HPDE6-E6E7 (cell line): Measurements from ENCODE around the gene LYRM4.
A peak's percentile ranks its signal among the peaks of the same experiment; 100 is the strongest.

Experiments
- DNase-seq: peaks from one replicate; pipeline ENCODE4 v3.0.0; 2011; ENCODE audit warnings: missing footprints; ENCODE audit errors: extremely low spot score

The LYRM4 gene

DNA sequence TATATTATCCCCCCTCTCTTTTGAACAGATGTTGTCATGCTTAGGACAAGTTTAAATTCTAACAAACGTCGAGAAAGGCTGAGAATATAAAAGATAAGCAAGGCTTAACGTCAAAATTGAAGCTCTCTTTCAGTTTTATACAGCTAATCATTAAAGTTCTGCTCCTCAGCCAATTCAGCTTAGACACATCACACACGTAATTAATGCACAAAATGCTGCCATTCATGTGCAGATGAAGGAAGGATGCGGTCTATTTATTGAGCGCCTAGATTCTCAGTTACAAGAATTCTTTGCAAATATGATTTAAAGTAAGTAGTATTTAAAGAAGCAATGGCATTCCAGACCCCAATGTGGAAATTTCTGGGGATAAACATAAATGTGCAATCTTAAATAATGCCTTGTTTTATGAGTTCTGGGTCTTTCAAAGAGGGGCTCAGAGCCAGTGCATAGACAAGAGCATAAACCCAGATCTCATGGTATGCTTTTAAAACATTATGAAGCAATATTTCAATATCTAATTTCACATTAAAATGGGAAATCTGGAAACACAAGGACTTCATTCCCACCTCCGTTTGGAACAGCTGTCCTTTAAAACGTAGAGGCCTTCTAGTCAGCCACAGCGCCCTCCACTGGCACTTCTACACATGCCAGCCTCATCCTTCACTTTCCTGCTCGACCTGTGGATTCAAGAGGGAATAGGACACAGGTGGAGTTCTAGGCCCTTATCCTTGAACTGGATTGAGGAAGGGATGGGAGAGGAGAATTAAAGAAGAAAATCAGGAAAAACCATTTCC, 85.8 kb downstream of the LYRM4 start:
- no peak for DNase-seq

DNA sequence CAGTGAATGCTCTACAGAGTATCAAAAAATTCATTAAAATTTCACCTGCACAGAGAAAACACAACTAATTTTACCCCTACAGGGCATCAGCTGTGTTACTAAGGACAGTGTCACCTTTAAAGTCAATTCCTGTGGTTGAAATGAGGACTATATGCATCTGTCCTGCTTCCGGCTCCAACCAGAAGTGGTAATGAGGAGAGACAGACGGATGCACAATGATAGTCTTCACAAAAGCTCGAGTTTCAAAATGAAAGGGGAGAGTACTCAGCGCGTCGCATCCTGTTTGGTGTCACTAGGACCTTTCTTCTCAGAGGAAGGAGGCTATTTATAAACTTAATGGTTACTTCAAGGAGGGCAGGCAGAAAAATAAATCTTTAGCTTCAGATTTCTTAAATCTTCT, 86.5 kb downstream of the LYRM4 start:
- DNase-seq = no peak

DNA sequence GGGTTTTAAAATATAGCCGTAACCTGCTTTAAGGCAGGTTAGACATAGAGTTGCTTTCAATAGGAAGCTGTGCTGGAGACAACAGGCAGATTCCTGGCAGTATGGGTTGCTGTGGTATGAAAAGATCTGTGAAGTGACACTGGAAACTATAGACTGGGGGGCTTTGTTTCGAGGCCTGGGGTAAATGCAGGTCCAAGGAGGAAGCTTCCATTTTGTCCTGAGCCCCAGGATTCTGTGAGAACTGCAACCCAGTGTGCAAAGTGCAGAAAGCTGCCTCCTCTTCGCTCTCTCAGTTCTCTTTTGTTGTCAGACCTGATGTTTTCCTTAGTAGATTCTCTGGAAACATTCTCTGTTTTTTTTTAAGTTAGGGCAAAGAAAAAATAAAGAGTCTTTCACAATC, 86.9 kb downstream of the LYRM4 start:
- no peak for DNase-seq

GRCh38 chr6:5172897-5173474, 87.8 kb downstream of the LYRM4 start:
- no peak for DNase-seq

GRCh38 chr6:5172041-5172653, 88.6 kb downstream of the LYRM4 start:
- DNase-seq = no peak

DNA sequence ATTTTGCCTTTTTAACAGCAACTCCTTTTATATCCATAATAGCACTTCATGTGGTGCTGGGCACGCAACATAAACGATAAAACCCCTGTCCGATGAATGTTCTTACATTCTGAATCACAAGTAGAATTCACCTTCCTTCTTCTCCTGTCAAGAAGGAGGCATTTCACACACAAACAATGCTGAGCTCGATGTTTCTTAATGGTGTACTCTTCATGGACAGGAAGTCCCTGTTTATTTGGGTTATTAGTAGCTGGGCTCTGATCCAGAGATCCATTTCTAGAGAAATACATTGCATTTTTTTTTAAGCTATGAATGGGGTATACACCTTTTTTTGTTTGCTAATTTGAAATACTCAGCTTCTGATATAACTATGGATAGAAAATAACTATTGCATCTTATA, 93.2 kb downstream of the LYRM4 start:
- DNase-seq = no peak

DNA sequence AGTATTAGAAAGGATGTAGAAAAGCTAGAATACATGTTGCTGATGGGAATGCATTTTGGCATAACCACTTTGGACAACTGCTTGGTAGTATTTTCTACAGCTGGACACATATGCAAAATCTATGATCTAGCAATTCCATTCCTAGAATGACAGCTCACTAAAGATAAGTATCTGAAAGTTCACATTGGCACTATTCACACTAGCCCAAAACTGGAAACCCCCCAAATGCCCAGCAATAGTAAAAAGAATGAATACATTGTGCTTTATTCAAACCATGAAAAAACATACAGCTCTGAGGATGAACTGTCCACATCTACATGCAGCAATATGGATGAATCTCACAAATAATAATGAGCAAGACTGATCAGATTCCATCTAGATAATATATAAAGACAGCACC, 96.7 kb downstream of the LYRM4 start:
- no peak for DNase-seq

- DNase-seq = no peak
Observed at GRCh38 chr6:5163247-5163646, 97.5 kb downstream of the LYRM4 start.

- no peak for DNase-seq
Observed at GRCh38 chr6:5162355-5162754, 98.4 kb downstream of the LYRM4 start.

DNA sequence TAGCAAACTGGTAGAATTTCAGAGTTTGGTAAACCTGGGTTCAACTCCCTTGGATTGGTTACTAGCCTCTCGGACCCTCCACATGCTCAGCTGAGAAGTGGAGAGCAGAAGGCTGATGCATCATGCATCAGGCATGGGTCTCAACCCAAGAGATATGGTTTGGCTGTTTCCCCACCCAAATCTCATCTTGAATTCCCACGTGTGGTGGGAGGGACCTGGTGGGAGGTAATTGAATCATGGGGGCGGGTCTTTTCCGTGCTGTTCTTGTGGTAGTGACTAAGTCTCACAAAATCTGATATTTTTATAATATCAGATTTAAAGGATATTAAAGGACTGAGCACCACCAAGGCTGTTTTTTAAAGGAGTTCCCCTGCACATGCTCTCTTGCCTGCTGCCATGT, 100.5 kb downstream of the LYRM4 start:
- no peak for DNase-seq

DNA sequence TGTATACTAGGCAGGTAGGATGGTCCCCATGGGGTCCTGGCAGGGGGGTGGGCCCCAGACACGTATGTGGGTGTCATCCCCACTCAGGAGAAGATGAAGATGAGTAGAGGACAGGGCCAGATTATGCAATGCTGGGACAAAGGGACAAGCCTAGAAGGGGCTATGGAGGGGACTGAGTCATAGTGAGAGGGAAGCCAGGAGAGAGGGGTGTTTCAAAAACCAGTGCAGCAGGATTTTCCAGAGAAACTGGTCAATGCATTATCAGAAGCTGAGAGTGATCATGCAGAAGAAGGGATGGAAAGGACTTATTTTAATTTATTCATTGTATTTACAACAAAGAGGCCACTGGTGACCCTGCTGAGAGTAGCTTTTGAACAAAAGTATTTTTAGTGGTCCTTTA, 101.6 kb downstream of the LYRM4 start:
- DNase-seq = peak; percentile 42

DNA sequence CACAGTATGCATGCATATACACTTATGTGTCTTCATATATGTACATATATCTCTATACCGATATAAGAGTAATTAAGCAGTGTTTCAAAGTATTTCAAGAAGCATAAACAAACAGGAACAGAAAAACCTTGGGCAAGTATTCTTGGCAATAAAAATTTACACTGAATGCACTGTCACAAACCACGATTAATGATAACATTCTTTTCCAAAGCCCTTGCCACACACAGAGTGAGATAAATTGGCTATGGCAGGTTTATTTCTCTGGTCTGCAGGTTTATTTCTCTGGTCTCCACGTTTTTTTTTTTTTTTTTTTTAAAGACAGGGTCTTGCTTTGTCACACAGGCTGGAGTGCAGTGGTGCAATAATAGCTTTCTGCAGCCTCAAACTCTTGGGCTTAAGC, 102.6 kb downstream of the LYRM4 start:
- no peak for DNase-seq

DNA sequence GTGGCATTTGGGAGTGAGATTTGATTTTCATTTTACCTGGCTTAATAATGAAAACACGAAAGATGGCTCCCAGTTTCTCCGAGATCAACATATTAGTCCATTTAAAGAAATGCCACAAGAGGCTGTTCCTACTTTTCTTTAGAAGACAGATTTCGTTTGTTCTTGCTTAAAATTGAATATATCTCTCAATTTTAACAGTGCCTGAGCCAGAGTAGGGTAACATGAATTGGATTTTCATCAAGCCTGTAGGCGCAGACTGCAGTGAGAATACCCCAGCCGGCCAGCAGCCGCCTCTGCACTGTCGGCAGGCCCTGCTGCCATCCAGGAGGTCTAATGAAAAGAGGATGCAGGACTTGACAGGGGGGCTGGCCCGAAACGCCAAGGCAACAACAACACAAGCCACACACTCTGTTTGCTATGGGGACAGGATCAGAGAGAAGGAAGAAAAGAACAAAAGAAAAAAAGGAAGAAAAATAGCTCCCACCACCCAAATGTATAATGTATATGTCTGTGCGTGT, 103.1 kb downstream of the LYRM4 start:
- DNase-seq = no peak

GRCh38 chr6:5156627-5157026, 104.1 kb downstream of the LYRM4 start:
- DNase-seq = no peak

- DNase-seq = no peak
Observed at GRCh38 chr6:5155906-5156305, 104.8 kb downstream of the LYRM4 start.

DNA sequence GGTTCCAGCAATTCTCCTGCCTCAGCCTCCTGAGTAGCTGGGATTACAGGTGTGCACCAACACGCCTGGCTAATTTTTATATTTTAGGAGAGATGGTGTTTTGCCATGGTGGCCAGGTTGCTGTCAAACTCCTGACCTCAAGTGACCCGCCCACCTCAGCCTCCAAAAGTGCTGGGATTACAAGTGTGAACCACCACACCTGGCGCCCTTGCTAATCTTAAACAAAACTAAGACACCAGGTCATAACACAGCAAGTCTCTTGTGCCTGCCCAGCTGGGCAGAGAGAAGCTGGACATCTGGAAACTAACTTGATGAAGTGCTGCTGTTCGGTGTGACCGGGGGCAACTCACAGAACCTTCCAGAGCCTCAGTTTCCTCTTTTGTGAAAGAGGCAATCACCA, 107.6 kb downstream of the LYRM4 start:
- DNase-seq = no peak

GRCh38 chr6:5152460-5152859, 108.3 kb downstream of the LYRM4 start:
- DNase-seq = no peak

DNA sequence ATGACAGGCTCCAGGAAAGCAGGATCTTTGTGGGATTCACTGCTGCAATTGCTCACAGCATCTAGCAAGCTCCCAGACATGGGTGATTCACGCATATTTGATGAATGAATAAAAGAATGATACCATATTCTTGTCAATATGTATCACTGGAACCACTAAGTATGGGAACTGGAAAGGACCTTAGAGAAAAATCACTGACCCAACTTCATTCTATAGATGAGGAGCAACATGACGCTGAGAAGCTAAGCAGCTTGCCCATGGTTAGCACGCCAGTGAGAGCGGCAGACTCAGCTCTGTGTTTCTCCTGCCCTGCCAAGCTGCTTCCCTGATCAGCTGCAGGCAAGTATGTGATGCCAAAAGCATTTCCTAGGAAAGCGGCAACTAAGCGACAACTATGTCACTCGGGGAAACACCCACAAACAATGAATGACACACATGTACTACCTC, 108.8 kb downstream of the LYRM4 start:
- DNase-seq = peak; percentile 37

GRCh38 chr6:5151360-5151954, 109.3 kb downstream of the LYRM4 start:
- no peak for DNase-seq

GRCh38 chr6:5150551-5151075, 110.1 kb downstream of the LYRM4 start:
- no peak for DNase-seq

DNA sequence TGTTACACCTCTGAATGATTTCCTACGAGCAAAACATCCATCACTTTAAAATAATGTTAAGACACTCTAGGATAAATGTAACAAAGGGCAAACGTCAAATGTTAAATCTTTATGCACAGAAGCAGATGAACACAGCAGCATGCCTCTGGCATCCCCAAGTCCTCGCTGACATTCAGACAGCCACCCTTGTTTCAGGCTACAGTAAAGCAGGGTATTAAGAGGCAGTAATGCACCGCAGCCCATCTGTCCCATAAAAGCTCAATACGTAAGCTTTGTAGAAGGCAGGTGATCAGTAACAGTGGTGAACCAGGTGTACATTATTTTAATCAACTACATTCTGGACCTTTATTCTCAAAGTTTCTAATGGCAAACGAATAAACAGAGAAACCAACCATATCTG, 110.9 kb downstream of the LYRM4 start:
- no peak for DNase-seq

- no peak for DNase-seq
Observed at GRCh38 chr6:5149159-5149704, 111.5 kb downstream of the LYRM4 start.
